Measurements from ENCODE around the gene VPS51. TPM values are rescaled to one million over a fixed set of nuclear protein-coding genes. Genes with fewer than 3 reads are reported as not detected.
"Not testable (repeated sequence)": the region's sequence is repeated elsewhere in the genome, so short reads cannot be mapped to it uniquely, and the experiment has no call there.

Gene VPS51
- total RNA-seq, 2 experiments from 2014 or later: 119 to 214 TPM

GRCh38 chr11:65147352-65148075 lies 51.5 kb downstream of the VPS51 start:
- TF ChIP-seq CTCF (conservative IDR thresholded peaks at IDR 0.05; ENCODE audit: low read length) (no peak), EZH2phosphoT487 (IDR thresholded peaks at IDR 0.05; ENCODE audit: borderline replicate concordance, low read depth, low read length) (no peak)
- POLR2A ChIA-PET: interaction anchor here (0.6 to 1.7 kb wide), 4 partner anchors 12 to 77 kb away, joined by 4 to 10 read pairs (median 4); no protein-coding TSS in a partner anchor
- Histone ChIP-seq H3K36me3 (ENCODE audit: insufficient read depth, low read length) (no peaks in the 10 kb centered on the region; the same call in 1 of the 2 replicates), H3K27ac (ENCODE audit: low read depth, low read length, poor library complexity, severe bottlenecking) (no peak overlapping the region), H3K4me1 (ENCODE audit: insufficient read depth, low read length, poor library complexity, severe bottlenecking) (peaks cover 25% of the 10 kb centered on the region), H3K4me2 (ENCODE audit: low read length) (no peak overlapping the region), H3K9me2 (ENCODE audit: insufficient read depth, low read length) (no peaks in the 10 kb centered on the region), H3K9me3 (ENCODE audit: low read length) (peaks cover 15% of the 10 kb centered on the region; the same call in 1 of the 2 replicates), H3K79me2 (ENCODE audit: insufficient read depth, low read depth, low read length) (no peaks in the 10 kb centered on the region), H4K20me1 (ENCODE audit: insufficient read depth, low read length) (no peaks in the 10 kb centered on the region), H2AFZ (ENCODE audit: low read length) (no peak overlapping the region), H3K4me3 (ENCODE audit: low read depth, low read length, poor library complexity, severe bottlenecking) (no peak overlapping the region)
- CTCF ChIA-PET (ENCODE audit: unreplicated experiment): no interaction called here
- BruUV-seq (replicated peaks): no TSS peak
- intact Hi-C loops (cut with micrococcal nuclease; ENCODE audit: unreplicated experiment): no loop called here
- DNase-seq (ENCODE audit: low spot score): no peak

GRCh38 chr11:65148657-65149056 lies 52.6 kb downstream of the VPS51 start:
- H3K36me3 ChIP-seq (ENCODE audit: insufficient read depth, low read length): no peaks in the 10 kb centered on the region; the same call in 1 of the 2 replicates
- no peaks in the 10 kb centered on the region for H3K9me2 ChIP-seq (ENCODE audit: insufficient read depth, low read length)
- no peak for DNase-seq (ENCODE audit: low spot score)
- peaks cover 29% of the 10 kb centered on the region for H3K4me1 ChIP-seq (ENCODE audit: insufficient read depth, low read length, poor library complexity, severe bottlenecking)
- H3K9me3 ChIP-seq (ENCODE audit: low read length): peaks cover 15% of the 10 kb centered on the region; the same call in 1 of the 2 replicates
- ChIA-PET CTCF (ENCODE audit: unreplicated experiment) (no interaction called here), POLR2A (interaction anchor here (0.6 to 0.7 kb wide), 2 partner anchors 8 to 134 kb away, joined by 5 read pairs; no protein-coding TSS in a partner anchor)
- no TSS peak for BruUV-seq (replicated peaks)
- H3K4me2 ChIP-seq (ENCODE audit: low read length): no peak overlapping the region
- no peak overlapping the region for H2AFZ ChIP-seq (ENCODE audit: low read length)
- H4K20me1 ChIP-seq (ENCODE audit: insufficient read depth, low read length): no peaks in the 10 kb centered on the region
- H3K4me3 ChIP-seq (ENCODE audit: low read depth, low read length, poor library complexity, severe bottlenecking): no peak overlapping the region
- intact Hi-C loops (cut with micrococcal nuclease; ENCODE audit: unreplicated experiment): no loop called here
- H3K79me2 ChIP-seq (ENCODE audit: insufficient read depth, low read depth, low read length): no peaks in the 10 kb centered on the region
- TF ChIP-seq CTCF (conservative IDR thresholded peaks at IDR 0.05; ENCODE audit: low read length): no peak
- TF ChIP-seq EZH2phosphoT487 (IDR thresholded peaks at IDR 0.05; ENCODE audit: borderline replicate concordance, low read depth, low read length): no peak
- no peak overlapping the region for H3K27ac ChIP-seq (ENCODE audit: low read depth, low read length, poor library complexity, severe bottlenecking)

GRCh38 chr11:65150131-65150508 lies 54.1 kb downstream of the VPS51 start:
- H3K4me1 ChIP-seq (ENCODE audit: insufficient read depth, low read length, poor library complexity, severe bottlenecking): peaks cover 29% of the 10 kb centered on the region
- H3K4me2 ChIP-seq (ENCODE audit: low read length); H3K27ac ChIP-seq (ENCODE audit: low read depth, low read length, poor library complexity, severe bottlenecking); intact Hi-C loops (cut with micrococcal nuclease; ENCODE audit: unreplicated experiment); H3K9me2 ChIP-seq (ENCODE audit: insufficient read depth, low read length); POLR2A ChIA-PET; CTCF ChIA-PET (ENCODE audit: unreplicated experiment); H2AFZ ChIP-seq (ENCODE audit: low read length); H4K20me1 ChIP-seq (ENCODE audit: insufficient read depth, low read length); H3K4me3 ChIP-seq (ENCODE audit: low read depth, low read length, poor library complexity, severe bottlenecking); H3K79me2 ChIP-seq (ENCODE audit: insufficient read depth, low read depth, low read length); H3K36me3 ChIP-seq (ENCODE audit: insufficient read depth, low read length); BruUV-seq (replicated peaks); DNase-seq (ENCODE audit: low spot score): not testable (repeated sequence)
- H3K9me3 ChIP-seq (ENCODE audit: low read length): peaks cover 15% of the 10 kb centered on the region; the same call in 1 of the 2 replicates

All from OCI-LY7 (cell line).